OCI-LY3 (cell line): Measurements from ENCODE around the gene GMNC.
"Not testable (repeated sequence)": the region's sequence is repeated elsewhere in the genome, so short reads cannot be mapped to it uniquely, and the experiment has no call there.

Experiments used
- H2AFZ ChIP-seq: fragments of 200-600, 300-600 bp; shearing (Covaris generic); 2 replicates; pipeline ENCODE4 v1.6.0; 2014; ENCODE audit warnings: antibody characterized with exemption, low read depth, low read length
- H3K27ac ChIP-seq: fragments of 200-600, 300-600 bp; sonication (generic); 2 replicates; pipeline ENCODE4 v1.5.1; 2014; ENCODE audit warnings: mild to moderate bottlenecking, low read length, moderate library complexity, mixed read lengths
- H3K27me3 ChIP-seq: fragments of 200-600, 300-600 bp; sonication (generic); 2 replicates; pipeline ENCODE4 v1.6.1; 2014; ENCODE audit warnings: low read depth, low read length, mixed read lengths
- H3K36me3 ChIP-seq: fragments of 200-600, 300-600 bp; sonication (generic); replicated peaks from 2 replicates; pipeline ENCODE3; 2014; ENCODE audit warnings: low read depth, low read length, mixed read lengths
- H3K4me1 ChIP-seq: fragments of 300-600, 200-600 bp; sonication (generic); 2 replicates; pipeline ENCODE4 v1.6.1; 2014; ENCODE audit warnings: low read length, mixed read lengths
- H3K4me2 ChIP-seq: fragments of 200-600, 300-600 bp; sonication (generic); 2 replicates; pipeline ENCODE4 v1.6.1; 2014; ENCODE audit warnings: low read length, mixed read lengths
- H3K4me3 ChIP-seq: fragments of 300-600, 200-600 bp; sonication (generic); 2 replicates; pipeline ENCODE4 v1.5.1; 2014; ENCODE audit warnings: antibody characterized with exemption, mild to moderate bottlenecking, low read length, moderate library complexity
- H3K79me2 ChIP-seq: fragments of 300-600, 200-600 bp; shearing (Covaris generic); 2 replicates; pipeline ENCODE4 v1.6.1; 2014; ENCODE audit warnings: mild to moderate bottlenecking, low read length, mixed read lengths
- H3K9ac ChIP-seq: fragments of 300-600, 200-600 bp; shearing (Covaris generic); 2 replicates; pipeline ENCODE4 v1.6.0; 2014; ENCODE audit warnings: mild to moderate bottlenecking, low read length, moderate library complexity
- H3K9me3 ChIP-seq: fragments of 200-600, 300-600 bp; shearing (Covaris generic); 2 replicates; pipeline ENCODE4 v1.6.1; 2014; ENCODE audit warnings: low read length, mixed read lengths; ENCODE audit not compliant: insufficient read depth
- H4K20me1 ChIP-seq: fragments of 200-600, 300-600 bp; sonication (generic); 2 replicates; pipeline ENCODE4 v1.6.1; 2016; ENCODE audit warnings: low read length, mixed read lengths; ENCODE audit not compliant: insufficient read depth
- EZH2phosphoT487 ChIP-seq: fragments of 200-600 bp; shearing (Covaris generic); IDR thresholded peaks from 2 replicates; pipeline ENCODE4 v1.6.1; 2018; ENCODE audit warnings: antibody characterized with exemption, mixed run types, low read depth
- TF ChIP-seq, protein P1 (sequence below): fragments of 200-600, 300-600 bp; sonication (generic); IDR thresholded peaks from 2 replicates; pipeline ENCODE4 v1.5.1; 2014; ENCODE audit warnings: antibody characterized with exemption, low read length, low read depth

Gene GMNC

DNA sequence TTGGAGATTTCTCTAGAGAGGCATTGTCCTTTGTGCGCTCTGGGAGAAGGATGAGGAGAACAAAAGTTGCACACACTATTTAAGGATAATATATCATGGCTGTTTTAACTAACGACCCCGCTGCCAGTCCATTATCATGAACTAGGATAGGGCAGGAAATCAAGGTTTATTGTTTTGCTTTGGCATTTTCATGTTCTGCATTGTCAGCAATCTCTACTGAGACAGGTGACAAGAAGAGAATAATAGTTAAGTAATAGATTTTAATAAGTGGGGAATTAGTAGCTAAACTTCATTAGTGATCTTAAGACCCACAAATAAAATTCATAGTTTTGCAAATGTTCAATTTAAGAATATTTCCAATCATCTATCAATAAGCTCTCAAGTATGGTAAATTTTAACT is 20.6 kb upstream of the GMNC start:
- H3K4me2 ChIP-seq, result no peak overlapping the region
- no peaks in the 10 kb centered on the region for H4K20me1 ChIP-seq
- H3K36me3 ChIP-seq, result no peaks in the 10 kb centered on the region
- peaks cover 28% of the 10 kb centered on the region for H3K4me1 ChIP-seq
- H3K9ac ChIP-seq, result no peak overlapping the region
- no peak overlapping the region for H3K27ac ChIP-seq
- no peaks in the 10 kb centered on the region for H3K27me3 ChIP-seq
- H3K4me3 ChIP-seq, result no peak overlapping the region
- H3K9me3 ChIP-seq, result no peaks in the 10 kb centered on the region
- no peaks in the 10 kb centered on the region for H3K79me2 ChIP-seq
- TF ChIP-seq EZH2phosphoT487, result no peak
- TF ChIP-seq, protein P1, sequence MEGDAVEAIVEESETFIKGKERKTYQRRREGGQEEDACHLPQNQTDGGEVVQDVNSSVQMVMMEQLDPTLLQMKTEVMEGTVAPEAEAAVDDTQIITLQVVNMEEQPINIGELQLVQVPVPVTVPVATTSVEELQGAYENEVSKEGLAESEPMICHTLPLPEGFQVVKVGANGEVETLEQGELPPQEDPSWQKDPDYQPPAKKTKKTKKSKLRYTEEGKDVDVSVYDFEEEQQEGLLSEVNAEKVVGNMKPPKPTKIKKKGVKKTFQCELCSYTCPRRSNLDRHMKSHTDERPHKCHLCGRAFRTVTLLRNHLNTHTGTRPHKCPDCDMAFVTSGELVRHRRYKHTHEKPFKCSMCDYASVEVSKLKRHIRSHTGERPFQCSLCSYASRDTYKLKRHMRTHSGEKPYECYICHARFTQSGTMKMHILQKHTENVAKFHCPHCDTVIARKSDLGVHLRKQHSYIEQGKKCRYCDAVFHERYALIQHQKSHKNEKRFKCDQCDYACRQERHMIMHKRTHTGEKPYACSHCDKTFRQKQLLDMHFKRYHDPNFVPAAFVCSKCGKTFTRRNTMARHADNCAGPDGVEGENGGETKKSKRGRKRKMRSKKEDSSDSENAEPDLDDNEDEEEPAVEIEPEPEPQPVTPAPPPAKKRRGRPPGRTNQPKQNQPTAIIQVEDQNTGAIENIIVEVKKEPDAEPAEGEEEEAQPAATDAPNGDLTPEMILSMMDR, result no peak
- no peak overlapping the region for H2AFZ ChIP-seq

DNA sequence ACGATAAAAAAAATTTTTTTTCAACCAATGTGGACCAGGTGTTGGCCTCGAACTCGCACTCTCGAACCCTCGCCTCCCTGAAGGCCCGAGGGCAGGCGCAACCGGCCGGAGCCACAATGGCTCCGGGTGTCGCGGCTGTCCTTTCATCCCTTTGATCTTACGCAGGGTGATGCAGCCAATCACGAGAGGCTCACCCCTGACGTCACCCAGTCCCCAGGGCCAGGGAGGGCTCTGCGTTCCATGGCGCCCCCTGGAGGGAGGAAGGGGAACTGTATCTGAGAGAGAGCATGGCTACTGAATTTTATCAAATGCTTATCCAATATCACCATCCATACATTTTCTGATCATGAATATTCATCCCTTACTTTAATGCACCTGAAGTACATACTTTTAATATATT is 15.4 kb upstream of the GMNC start:
- Histone ChIP-seq H3K4me3 (no peak overlapping the region), H4K20me1 (no peaks in the 10 kb centered on the region), H3K9ac (no peak overlapping the region), H3K79me2 (no peaks in the 10 kb centered on the region), H3K36me3 (no peaks in the 10 kb centered on the region), H3K4me2 (no peak overlapping the region), H2AFZ (no peak overlapping the region), H3K27me3 (no peaks in the 10 kb centered on the region), H3K27ac (no peak overlapping the region), H3K4me1 (peaks cover 4% of the 10 kb centered on the region), H3K9me3 (no peaks in the 10 kb centered on the region)
- TF ChIP-seq EZH2phosphoT487, result no peak
- TF ChIP-seq, protein P1, result peak; percentile 37

DNA sequence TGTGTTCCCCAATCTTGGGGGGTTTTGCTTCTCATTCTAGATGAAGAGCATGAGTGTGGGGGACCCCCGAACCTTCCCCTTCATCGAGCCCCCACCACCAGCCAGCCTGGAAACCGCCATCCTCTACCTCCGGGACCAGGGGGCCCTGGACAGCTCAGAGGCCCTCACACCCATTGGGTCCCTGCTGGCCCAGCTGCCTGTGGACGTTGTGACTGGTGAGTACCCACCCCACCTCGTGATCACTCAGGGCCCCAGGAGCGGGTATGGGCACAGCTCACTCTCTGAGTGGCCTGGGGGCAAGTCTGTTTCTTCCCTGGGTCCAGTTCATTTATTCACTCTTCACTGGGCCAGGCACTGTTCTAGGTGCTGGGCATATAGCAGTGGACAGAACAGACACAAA is 13.9 kb upstream of the GMNC start:
- H3K27ac ChIP-seq, H3K4me3 ChIP-seq, H3K4me1 ChIP-seq, H3K9me3 ChIP-seq, H3K36me3 ChIP-seq, H3K27me3 ChIP-seq, H3K79me2 ChIP-seq, H3K4me2 ChIP-seq, H4K20me1 ChIP-seq, H2AFZ ChIP-seq, H3K9ac ChIP-seq: not testable (repeated sequence)

DNA sequence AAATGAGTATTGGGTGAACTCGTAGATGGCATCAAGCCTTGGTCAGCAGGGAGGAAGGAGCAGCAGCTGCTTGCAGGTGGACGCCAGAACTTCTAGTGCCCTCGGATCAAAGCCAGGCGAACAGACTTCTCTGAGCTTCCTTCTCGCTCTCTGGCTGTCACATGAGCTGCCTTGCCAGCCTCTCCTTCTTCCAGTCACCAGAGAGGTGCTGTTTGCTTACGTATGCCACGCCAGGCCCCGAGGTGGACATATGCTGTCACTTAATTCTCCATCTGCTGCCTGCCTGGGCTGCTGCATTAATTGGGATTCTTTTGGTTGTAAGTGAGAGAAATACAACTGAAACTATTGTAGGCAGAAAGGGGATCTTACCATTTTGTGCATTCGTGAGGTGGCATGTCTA is 12.6 kb upstream of the GMNC start:
- H3K9me3 ChIP-seq, H4K20me1 ChIP-seq, H2AFZ ChIP-seq, H3K36me3 ChIP-seq, H3K4me1 ChIP-seq, H3K27ac ChIP-seq, H3K4me3 ChIP-seq, H3K4me2 ChIP-seq, H3K9ac ChIP-seq, H3K27me3 ChIP-seq, H3K79me2 ChIP-seq: not testable (repeated sequence)

DNA sequence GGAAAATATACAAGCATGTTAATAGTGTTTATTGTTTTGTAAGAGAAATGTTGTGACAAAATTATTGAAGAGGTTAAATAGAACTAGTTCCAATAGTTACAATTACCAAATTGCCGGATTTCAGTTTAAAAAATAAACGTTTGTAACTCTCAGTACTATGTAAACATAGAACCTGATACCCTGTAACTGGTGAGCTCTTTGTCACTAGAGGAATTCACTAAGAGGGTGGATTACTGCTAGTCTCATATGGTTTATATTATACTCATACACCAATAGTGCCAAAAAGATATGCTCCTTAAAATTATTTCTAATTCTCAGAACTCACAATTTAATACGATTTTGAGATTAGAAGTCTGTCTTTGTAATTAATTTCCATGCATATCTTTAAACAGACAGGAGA is 7.6 kb upstream of the GMNC start:
- Histone ChIP-seq H3K4me3 (no peak overlapping the region), H3K36me3 (no peaks in the 10 kb centered on the region), H3K9me3 (no peaks in the 10 kb centered on the region), H2AFZ (no peak overlapping the region), H3K27ac (no peak overlapping the region), H3K4me1 (no peaks in the 10 kb centered on the region), H3K27me3 (no peaks in the 10 kb centered on the region), H3K4me2 (no peak overlapping the region), H4K20me1 (no peaks in the 10 kb centered on the region), H3K79me2 (no peaks in the 10 kb centered on the region), H3K9ac (no peak overlapping the region)
- TF ChIP-seq, protein P1, result no peak
- TF ChIP-seq EZH2phosphoT487, result no peak
